Neural cell (in vitro differentiated cells): ENCODE measurements around the gene SMPD3. TPM values are rescaled to one million over a fixed set of nuclear protein-coding genes. Genes with fewer than 3 reads are reported as not detected.

Experiments
- H2AFZ ChIP-seq: fragments of 200-600, 300-800 bp; sonication (generic), shearing (Covaris generic); 2 replicates; pipeline ENCODE4 v1.6.0; 2014; ENCODE audit warnings: low read depth, mild to moderate bottlenecking, antibody characterized with exemption, low read length, moderate library complexity
- H3F3A ChIP-seq: fragments of 200-600 bp; shearing (Covaris generic); 2 replicates; pipeline ENCODE4 v1.6.1; 2016; ENCODE audit warnings: mild to moderate bottlenecking, moderate library complexity, mixed read lengths, antibody characterized with exemption, low read length; ENCODE audit not compliant: insufficient read depth, poor library complexity, severe bottlenecking
- H3K27ac ChIP-seq: fragments of 200-600, 300-800 bp; sonication (generic), shearing (Covaris generic); 2 replicates; pipeline ENCODE4 v1.5.1; 2014; ENCODE audit warnings: mild to moderate bottlenecking, low read length, moderate library complexity
- H3K27me3 ChIP-seq: fragments of 300-800, 200-600 bp; sonication (generic), shearing (Covaris generic); 2 replicates; pipeline ENCODE4 v1.6.0; 2014; ENCODE audit warnings: mild to moderate bottlenecking, low read depth, low read length, moderate library complexity; ENCODE audit not compliant: insufficient read depth
- H3K36me3 ChIP-seq: fragments of 300-800, 200-600 bp; sonication (generic), shearing (Covaris generic); 2 replicates; pipeline ENCODE4 v1.5.1; 2014; ENCODE audit warnings: mild to moderate bottlenecking, antibody characterized with exemption, low read length, moderate library complexity; ENCODE audit not compliant: insufficient read depth
- H3K4me2 ChIP-seq: fragments of 300-800, 200-600 bp; sonication (generic), shearing (Covaris generic); 2 replicates; pipeline ENCODE4 v1.6.0; 2014; ENCODE audit warnings: mild to moderate bottlenecking, low read length
- H3K4me3 ChIP-seq: fragments of 300-800, 200-600 bp; sonication (generic), shearing (Covaris generic); 2 replicates; pipeline ENCODE4 v1.5.1; 2014; ENCODE audit warnings: mild to moderate bottlenecking, low read length, moderate library complexity
- H3K79me2 ChIP-seq: fragments of 200-600 bp; shearing (Covaris generic); replicated peaks from 2 replicates; pipeline ENCODE4 v1.6.0; 2014; ENCODE audit warnings: mild to moderate bottlenecking, low read length, moderate library complexity; ENCODE audit not compliant: insufficient read depth
- H3K9ac ChIP-seq: fragments of 300-800, 200-600 bp; sonication (generic), shearing (Covaris generic); 2 replicates; pipeline ENCODE4 v1.6.1; 2016; ENCODE audit warnings: mild to moderate bottlenecking, low read length, mixed read lengths
- H3K9me2 ChIP-seq: fragments of 200-600 bp; shearing (Covaris generic); 2 replicates; pipeline ENCODE4 v1.6.1; 2016; ENCODE audit warnings: mild to moderate bottlenecking, low read length, mixed read lengths; ENCODE audit not compliant: insufficient read depth
- H3K9me3 ChIP-seq: fragments of 200-600, 300-800 bp; sonication (generic), shearing (Covaris generic); 2 replicates; pipeline ENCODE4 v1.6.1; 2016; ENCODE audit warnings: mild to moderate bottlenecking, mixed run types, low read length, moderate library complexity, mixed read lengths
- H4K20me1 ChIP-seq: fragments of 200-600 bp; shearing (Covaris generic); 2 replicates; pipeline ENCODE4 v1.6.1; 2016; ENCODE audit warnings: mild to moderate bottlenecking, mixed run types; ENCODE audit not compliant: insufficient read depth
- EP300 ChIP-seq: fragments of 450-650 bp; conservative IDR thresholded peaks from 2 replicates; pipeline ENCODE4 v1.6.1; 2014; ENCODE audit warnings: antibody characterized with exemption, mild to moderate bottlenecking, moderate library complexity; ENCODE audit not compliant: poor library complexity, severe bottlenecking
- EZH2 ChIP-seq: fragments of 200-600, 300-800 bp; shearing (Covaris generic), sonication (generic); IDR thresholded peaks from 2 replicates; pipeline ENCODE4 v1.6.1; 2014; ENCODE audit warnings: antibody characterized with exemption, low read length, borderline replicate concordance, mild to moderate bottlenecking; ENCODE audit not compliant: insufficient read depth, poor library complexity, severe bottlenecking
- MXI1 ChIP-seq: fragments of 450-650 bp; conservative IDR thresholded peaks from 2 replicates; pipeline ENCODE4 v1.6.1; 2014; ENCODE audit warnings: antibody characterized with exemption, mild to moderate bottlenecking; ENCODE audit not compliant: poor library complexity, severe bottlenecking
- POLR2AphosphoS5 ChIP-seq: IDR thresholded peaks from 2 replicates; pipeline ENCODE4 v1.6.1; 2012
- RAD21 ChIP-seq: fragments of 450-650 bp; conservative IDR thresholded peaks from 2 replicates; pipeline ENCODE4 v1.6.1; 2014; ENCODE audit warnings: antibody characterized with exemption, mild to moderate bottlenecking, moderate library complexity
- REST ChIP-seq: IDR thresholded peaks from 2 replicates; pipeline ENCODE4 v1.6.1; 2012; ENCODE audit warnings: borderline replicate concordance
- SMC3 ChIP-seq: fragments of 450-650 bp; conservative IDR thresholded peaks from 2 replicates; pipeline ENCODE4 v1.6.1; 2014; ENCODE audit warnings: antibody characterized with exemption, mild to moderate bottlenecking, moderate library complexity; ENCODE audit not compliant: poor library complexity
- TAF1 ChIP-seq: IDR thresholded peaks from 2 replicates; pipeline ENCODE4 v1.6.1; 2012; ENCODE audit warnings: low read depth
- polyA plus RNA-seq: library from polyadenylated mRNA; depleted of rRNA; stranded (reverse); fragments of >200 nt; gene quantifications from 2 replicates; pipeline ENCODE4 v1.2.3, GENCODE V29; 2014
- TF ChIP-seq, protein P1 (sequence below): fragments of 450-650 bp; IDR thresholded peaks from 2 replicates; pipeline ENCODE4 v1.5.1; 2014; ENCODE audit warnings: antibody characterized with exemption, mild to moderate bottlenecking, moderate library complexity; ENCODE audit not compliant: poor library complexity, severe bottlenecking

Gene SMPD3
- polyA plus RNA-seq, 1 donor from 2014 or later, result 42.7 TPM

- H3K79me2 ChIP-seq, result no peaks in the 10 kb centered on the region
- no peaks in the 10 kb centered on the region for H3K36me3 ChIP-seq
- H3K9ac ChIP-seq, result no peak overlapping the region
- no peak overlapping the region for H2AFZ ChIP-seq
- no peaks in the 10 kb centered on the region for H3K27me3 ChIP-seq
- no peak overlapping the region for H3K27ac ChIP-seq
- H4K20me1 ChIP-seq, result no peaks in the 10 kb centered on the region
- TF ChIP-seq SMC3, result no peak
- no peak for TF ChIP-seq REST
- TF ChIP-seq TAF1, result no peak
- TF ChIP-seq MXI1, result no peak
- no peak for TF ChIP-seq EP300
- TF ChIP-seq EZH2, result no peak
- TF ChIP-seq POLR2AphosphoS5, result no peak
- no peak for TF ChIP-seq RAD21
- TF ChIP-seq, protein P1, sequence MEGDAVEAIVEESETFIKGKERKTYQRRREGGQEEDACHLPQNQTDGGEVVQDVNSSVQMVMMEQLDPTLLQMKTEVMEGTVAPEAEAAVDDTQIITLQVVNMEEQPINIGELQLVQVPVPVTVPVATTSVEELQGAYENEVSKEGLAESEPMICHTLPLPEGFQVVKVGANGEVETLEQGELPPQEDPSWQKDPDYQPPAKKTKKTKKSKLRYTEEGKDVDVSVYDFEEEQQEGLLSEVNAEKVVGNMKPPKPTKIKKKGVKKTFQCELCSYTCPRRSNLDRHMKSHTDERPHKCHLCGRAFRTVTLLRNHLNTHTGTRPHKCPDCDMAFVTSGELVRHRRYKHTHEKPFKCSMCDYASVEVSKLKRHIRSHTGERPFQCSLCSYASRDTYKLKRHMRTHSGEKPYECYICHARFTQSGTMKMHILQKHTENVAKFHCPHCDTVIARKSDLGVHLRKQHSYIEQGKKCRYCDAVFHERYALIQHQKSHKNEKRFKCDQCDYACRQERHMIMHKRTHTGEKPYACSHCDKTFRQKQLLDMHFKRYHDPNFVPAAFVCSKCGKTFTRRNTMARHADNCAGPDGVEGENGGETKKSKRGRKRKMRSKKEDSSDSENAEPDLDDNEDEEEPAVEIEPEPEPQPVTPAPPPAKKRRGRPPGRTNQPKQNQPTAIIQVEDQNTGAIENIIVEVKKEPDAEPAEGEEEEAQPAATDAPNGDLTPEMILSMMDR, result no peak
- no peaks in the 10 kb centered on the region for H3K9me3 ChIP-seq
- H3K4me3 ChIP-seq, result no peak overlapping the region
- no peaks in the 10 kb centered on the region for H3F3A ChIP-seq
- H3K9me2 ChIP-seq, result no peaks in the 10 kb centered on the region
- H3K4me2 ChIP-seq, result no peak overlapping the region
These were observed 96.3 kb downstream of the SMPD3 start for GRCh38 chr16:68351991-68352431.

DNA sequence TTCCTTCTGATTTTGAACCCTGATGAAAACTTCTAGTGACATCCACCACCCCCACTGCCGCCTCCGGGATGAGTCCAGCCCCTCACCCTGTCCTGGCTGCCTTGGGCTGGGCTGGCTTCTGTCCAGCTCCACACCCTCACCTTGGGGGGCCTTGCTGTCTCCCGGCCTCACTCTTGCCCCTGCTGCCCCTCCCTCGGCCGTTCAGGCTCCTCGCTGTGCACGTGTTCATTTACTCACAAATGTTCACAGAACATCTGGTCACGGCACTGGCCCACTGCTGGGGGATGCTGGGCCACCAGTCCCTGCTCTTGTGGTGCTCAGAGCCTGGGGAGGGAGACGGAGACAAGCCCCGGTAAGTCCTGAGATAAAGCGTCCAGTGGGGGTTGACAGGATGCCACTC lies 96.8 kb downstream of the SMPD3 start:
- H3K9me2 ChIP-seq, result no peaks in the 10 kb centered on the region
- no peaks in the 10 kb centered on the region for H4K20me1 ChIP-seq
- no peaks in the 10 kb centered on the region for H3K9me3 ChIP-seq
- H3K9ac ChIP-seq, result no peak overlapping the region
- no peaks in the 10 kb centered on the region for H3K36me3 ChIP-seq
- H3F3A ChIP-seq, result no peaks in the 10 kb centered on the region
- H3K4me2 ChIP-seq, result no peak overlapping the region
- H3K4me3 ChIP-seq, result no peak overlapping the region
- no peak overlapping the region for H2AFZ ChIP-seq
- no peak for TF ChIP-seq REST
- TF ChIP-seq, protein P1, result no peak
- H3K27ac ChIP-seq, result no peak overlapping the region
- no peaks in the 10 kb centered on the region for H3K79me2 ChIP-seq
- H3K27me3 ChIP-seq, result no peaks in the 10 kb centered on the region
